ENCODE results near the gene NUTM2A.
"Not testable (repeated sequence)": the region's sequence is repeated elsewhere in the genome, so short reads cannot be mapped to it uniquely, and the experiment has no call there.

Gene NUTM2A

DNA sequence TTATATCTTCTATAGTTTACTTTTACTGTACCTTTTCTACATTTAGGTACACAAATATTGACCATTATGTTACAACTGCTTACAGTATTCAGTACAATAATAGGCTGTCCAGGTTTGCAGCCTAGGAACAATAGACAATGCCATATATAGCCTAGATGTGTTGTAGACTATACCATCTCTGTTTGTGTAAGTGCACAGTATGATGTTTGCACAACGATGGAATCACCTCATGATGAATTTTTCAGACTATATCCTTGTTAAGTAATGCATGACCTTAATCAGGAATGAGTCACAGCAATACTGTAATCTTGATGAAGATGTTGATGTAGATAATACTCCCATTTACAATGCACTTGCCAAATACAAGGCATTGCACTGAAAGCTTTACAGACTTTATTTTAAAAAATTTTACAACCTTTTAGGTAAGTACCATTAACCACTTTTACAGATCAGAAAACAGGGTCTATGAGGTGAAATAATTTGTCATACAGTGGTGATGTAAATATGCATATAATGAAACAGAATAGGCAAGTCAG, 23.6 kb downstream of the NUTM2A start:
- DNase-seq = not testable (repeated sequence)

DNA sequence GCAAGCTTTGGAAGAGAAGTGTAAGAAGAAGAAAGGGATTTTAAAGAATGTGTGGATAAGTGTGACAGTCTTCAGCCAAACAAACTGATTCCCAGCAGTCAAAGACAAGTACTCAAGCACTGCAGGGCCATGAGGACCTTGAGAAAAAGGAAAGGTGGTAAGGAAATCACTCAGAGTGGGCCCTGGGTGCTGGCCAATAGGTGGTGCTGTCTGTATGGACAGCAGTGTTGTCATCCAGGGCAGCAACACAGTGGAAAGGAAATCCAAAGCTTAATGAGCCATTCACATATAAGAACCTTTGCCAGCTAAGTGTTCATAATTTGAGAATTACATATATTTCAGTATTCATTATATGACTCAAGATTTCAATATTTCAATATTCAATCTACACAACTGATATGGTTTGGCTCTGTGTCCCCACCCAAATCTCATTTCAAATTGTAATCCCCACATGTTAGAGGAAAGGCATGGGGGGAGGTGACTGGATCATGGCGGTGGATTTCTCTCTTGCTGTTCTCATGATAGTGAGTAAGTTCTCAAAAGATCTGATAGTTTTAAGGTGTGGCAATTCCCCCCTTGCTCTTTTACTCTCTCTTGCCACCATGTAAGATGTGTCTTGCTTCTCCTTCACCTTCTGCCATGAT, 55.6 kb downstream of the NUTM2A start:
- not testable (repeated sequence) for DNase-seq

Measured in left hindlimb (tissue), 1 donor.